ENCODE results near the gene MRPL17. TPM values are rescaled to one million over a fixed set of nuclear protein-coding genes. Genes with fewer than 3 reads are reported as not detected.

The MRPL17 gene
- total and polyA plus RNA-seq, 9 of the 15 experiments (the other 6 are each of a cell fraction or from before 2014, with no cell fraction given): 33.9 to 81.6 (median 43.9) TPM

DNA sequence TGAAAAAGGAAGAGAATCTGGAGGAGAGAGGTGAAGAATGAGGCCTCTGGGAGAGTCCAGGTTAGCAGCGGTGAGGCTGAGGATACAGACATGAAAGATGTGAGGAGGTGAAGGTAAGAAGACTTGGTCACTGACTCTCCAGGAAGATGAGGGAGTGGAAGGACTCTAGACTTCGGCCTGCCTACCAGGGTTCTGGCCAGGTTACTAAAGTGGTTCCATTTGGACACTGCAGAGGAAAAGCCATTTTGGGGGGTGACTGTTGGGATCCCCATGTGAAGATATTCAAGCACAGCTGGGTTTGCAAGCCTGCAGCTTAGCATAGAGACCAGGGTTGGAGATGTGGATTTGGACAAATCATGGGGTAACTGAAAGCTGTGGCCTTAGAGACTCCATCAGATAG, 35.3 kb downstream of the MRPL17 start (continued):
- TF ChIP-seq, protein P1, sequence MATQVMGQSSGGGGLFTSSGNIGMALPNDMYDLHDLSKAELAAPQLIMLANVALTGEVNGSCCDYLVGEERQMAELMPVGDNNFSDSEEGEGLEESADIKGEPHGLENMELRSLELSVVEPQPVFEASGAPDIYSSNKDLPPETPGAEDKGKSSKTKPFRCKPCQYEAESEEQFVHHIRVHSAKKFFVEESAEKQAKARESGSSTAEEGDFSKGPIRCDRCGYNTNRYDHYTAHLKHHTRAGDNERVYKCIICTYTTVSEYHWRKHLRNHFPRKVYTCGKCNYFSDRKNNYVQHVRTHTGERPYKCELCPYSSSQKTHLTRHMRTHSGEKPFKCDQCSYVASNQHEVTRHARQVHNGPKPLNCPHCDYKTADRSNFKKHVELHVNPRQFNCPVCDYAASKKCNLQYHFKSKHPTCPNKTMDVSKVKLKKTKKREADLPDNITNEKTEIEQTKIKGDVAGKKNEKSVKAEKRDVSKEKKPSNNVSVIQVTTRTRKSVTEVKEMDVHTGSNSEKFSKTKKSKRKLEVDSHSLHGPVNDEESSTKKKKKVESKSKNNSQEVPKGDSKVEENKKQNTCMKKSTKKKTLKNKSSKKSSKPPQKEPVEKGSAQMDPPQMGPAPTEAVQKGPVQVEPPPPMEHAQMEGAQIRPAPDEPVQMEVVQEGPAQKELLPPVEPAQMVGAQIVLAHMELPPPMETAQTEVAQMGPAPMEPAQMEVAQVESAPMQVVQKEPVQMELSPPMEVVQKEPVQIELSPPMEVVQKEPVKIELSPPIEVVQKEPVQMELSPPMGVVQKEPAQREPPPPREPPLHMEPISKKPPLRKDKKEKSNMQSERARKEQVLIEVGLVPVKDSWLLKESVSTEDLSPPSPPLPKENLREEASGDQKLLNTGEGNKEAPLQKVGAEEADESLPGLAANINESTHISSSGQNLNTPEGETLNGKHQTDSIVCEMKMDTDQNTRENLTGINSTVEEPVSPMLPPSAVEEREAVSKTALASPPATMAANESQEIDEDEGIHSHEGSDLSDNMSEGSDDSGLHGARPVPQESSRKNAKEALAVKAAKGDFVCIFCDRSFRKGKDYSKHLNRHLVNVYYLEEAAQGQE (IDR thresholded peaks at IDR 0.05; ENCODE audit: borderline replicate concordance): no peak
- TF ChIP-seq, protein P1 (CRISPR knock-in tag; IDR thresholded peaks at IDR 0.05; ENCODE audit: low read depth): no peak
- TF ChIP-seq, protein P2, sequence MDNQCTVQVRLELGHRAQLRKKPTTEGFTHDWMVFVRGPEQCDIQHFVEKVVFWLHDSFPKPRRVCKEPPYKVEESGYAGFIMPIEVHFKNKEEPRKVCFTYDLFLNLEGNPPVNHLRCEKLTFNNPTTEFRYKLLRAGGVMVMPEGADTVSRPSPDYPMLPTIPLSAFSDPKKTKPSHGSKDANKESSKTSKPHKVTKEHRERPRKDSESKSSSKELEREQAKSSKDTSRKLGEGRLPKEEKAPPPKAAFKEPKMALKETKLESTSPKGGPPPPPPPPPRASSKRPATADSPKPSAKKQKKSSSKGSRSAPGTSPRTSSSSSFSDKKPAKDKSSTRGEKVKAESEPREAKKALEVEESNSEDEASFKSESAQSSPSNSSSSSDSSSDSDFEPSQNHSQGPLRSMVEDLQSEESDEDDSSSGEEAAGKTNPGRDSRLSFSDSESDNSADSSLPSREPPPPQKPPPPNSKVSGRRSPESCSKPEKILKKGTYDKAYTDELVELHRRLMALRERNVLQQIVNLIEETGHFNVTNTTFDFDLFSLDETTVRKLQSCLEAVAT (IDR thresholded peaks at IDR 0.05): no peak
- TF ChIP-seq ZNF354B (CRISPR knock-in tag; IDR thresholded peaks at IDR 0.05) (no peak), FOS (IDR thresholded peaks at IDR 0.05; ENCODE audit: extremely low read depth, insufficient read length) (no peak), ESRRA (IDR thresholded peaks at IDR 0.05; ENCODE audit: borderline replicate concordance, low read depth) (no peak), CBX2 (IDR thresholded peaks at IDR 0.05; ENCODE audit: insufficient read depth, low read length, poor library complexity, severe bottlenecking) (no peak)
- TF ChIP-seq, protein P3, sequence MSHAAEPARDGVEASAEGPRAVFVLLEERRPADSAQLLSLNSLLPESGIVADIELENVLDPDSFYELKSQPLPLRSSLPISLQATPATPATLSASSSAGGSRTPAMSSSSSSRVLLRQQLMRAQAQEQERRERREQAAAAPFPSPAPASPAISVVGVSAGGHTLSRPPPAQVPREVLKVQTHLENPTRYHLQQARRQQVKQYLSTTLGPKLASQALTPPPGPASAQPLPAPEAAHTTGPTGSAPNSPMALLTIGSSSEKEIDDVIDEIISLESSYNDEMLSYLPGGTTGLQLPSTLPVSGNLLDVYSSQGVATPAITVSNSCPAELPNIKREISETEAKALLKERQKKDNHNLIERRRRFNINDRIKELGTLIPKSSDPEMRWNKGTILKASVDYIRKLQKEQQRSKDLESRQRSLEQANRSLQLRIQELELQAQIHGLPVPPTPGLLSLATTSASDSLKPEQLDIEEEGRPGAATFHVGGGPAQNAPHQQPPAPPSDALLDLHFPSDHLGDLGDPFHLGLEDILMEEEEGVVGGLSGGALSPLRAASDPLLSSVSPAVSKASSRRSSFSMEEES (CRISPR knock-in tag; IDR thresholded peaks at IDR 0.05): no peak

All from K562 (cell line).